HUES48 (cell line): Measurements from ENCODE around the gene MAP3K5.

Source experiments
- H3K27ac ChIP-seq: one replicate; pipeline ENCODE4 v1.7.0; 2013; ENCODE audit warnings: low read depth, low read length, inconsistent platforms
- H3K27me3 ChIP-seq: 2 replicates; pipeline ENCODE4 v1.6.1; 2013; ENCODE audit warnings: mild to moderate bottlenecking, low read length; ENCODE audit not compliant: control insufficient read depth, insufficient read depth
- H3K36me3 ChIP-seq: 2 replicates; pipeline ENCODE4 v1.6.1; 2013; ENCODE audit warnings: low read length; ENCODE audit not compliant: control insufficient read depth, insufficient read depth
- H3K4me1 ChIP-seq: 2 replicates; pipeline ENCODE4 v1.6.1; 2013; ENCODE audit warnings: mild to moderate bottlenecking, low read length; ENCODE audit not compliant: control insufficient read depth, insufficient read depth
- H3K4me3 ChIP-seq: 2 replicates; pipeline ENCODE4 v1.5.1; 2013; ENCODE audit warnings: mild to moderate bottlenecking, low read depth, low read length
- H3K9ac ChIP-seq: 2 replicates; pipeline ENCODE4 v1.6.1; 2013; ENCODE audit warnings: mild to moderate bottlenecking, low read depth, low read length, moderate library complexity
- H3K9me3 ChIP-seq: 2 replicates; pipeline ENCODE4 v1.6.1; 2013; ENCODE audit warnings: low read length; ENCODE audit not compliant: control insufficient read depth, insufficient read depth

Gene MAP3K5

GRCh38 chr6:136673571-136673970 lies 118.7 kb downstream of the MAP3K5 start:
- Histone ChIP-seq H3K36me3 (no peaks in the 10 kb centered on the region), H3K4me1 (no peaks in the 10 kb centered on the region), H3K4me3 (no peak overlapping the region), H3K27me3 (no peaks in the 10 kb centered on the region), H3K9ac (no peak overlapping the region), H3K9me3 (no peaks in the 10 kb centered on the region), H3K27ac (no peak overlapping the region)

GRCh38 chr6:136672144-136672543 lies 120.1 kb downstream of the MAP3K5 start:
- H3K36me3 ChIP-seq = no peaks in the 10 kb centered on the region

GRCh38 chr6:136669299-136669699 lies 123.0 kb downstream of the MAP3K5 start:
- no peak overlapping the region for H3K27ac ChIP-seq
- 0 out of 2 replicates have a peak, but pooled peaks cover 4% of the 10 kb centered on the region for H3K4me1 ChIP-seq
- no peak overlapping the region for H3K4me3 ChIP-seq
- no peaks in the 10 kb centered on the region for H3K27me3 ChIP-seq
- H3K9me3 ChIP-seq = no peaks in the 10 kb centered on the region
- no peak overlapping the region for H3K9ac ChIP-seq
- H3K36me3 ChIP-seq = no peaks in the 10 kb centered on the region

More at GRCh38 chr6:136672144-136672543, 120.1 kb downstream of the MAP3K5 start:
- H3K9ac ChIP-seq = no peak overlapping the region
- no peaks in the 10 kb centered on the region for H3K27me3 ChIP-seq
- H3K4me1 ChIP-seq = no peaks in the 10 kb centered on the region
- H3K27ac ChIP-seq = no peak overlapping the region
- H3K4me3 ChIP-seq = no peak overlapping the region
- no peaks in the 10 kb centered on the region for H3K9me3 ChIP-seq

GRCh38 chr6:136668571-136668970 lies 123.7 kb downstream of the MAP3K5 start:
- no peak overlapping the region for H3K4me3 ChIP-seq
- no peaks in the 10 kb centered on the region for H3K9me3 ChIP-seq
- no peaks in the 10 kb centered on the region for H3K36me3 ChIP-seq
- no peaks in the 10 kb centered on the region for H3K27me3 ChIP-seq
- no peak overlapping the region for H3K27ac ChIP-seq
- 0 out of 2 replicates have a peak, but pooled peaks cover 4% of the 10 kb centered on the region for H3K4me1 ChIP-seq
- no peak overlapping the region for H3K9ac ChIP-seq

- Histone ChIP-seq H3K4me1 (0 out of 2 replicates have a peak, but pooled peaks cover 4% of the 10 kb centered on the region), H3K9ac (no peak overlapping the region), H3K36me3 (no peaks in the 10 kb centered on the region), H3K9me3 (no peaks in the 10 kb centered on the region), H3K27ac (no peak overlapping the region), H3K4me3 (no peak overlapping the region), H3K27me3 (no peaks in the 10 kb centered on the region)
Observed at GRCh38 chr6:136666041-136666440, 126.2 kb downstream of the MAP3K5 start.

- Histone ChIP-seq H3K9me3 (no peaks in the 10 kb centered on the region), H3K27me3 (no peaks in the 10 kb centered on the region), H3K27ac (no peak overlapping the region), H3K4me1 (0 out of 2 replicates have a peak, but pooled peaks cover 4% of the 10 kb centered on the region), H3K4me3 (no peak overlapping the region), H3K36me3 (no peaks in the 10 kb centered on the region), H3K9ac (no peak overlapping the region)
Observed at GRCh38 chr6:136662347-136663237, 129.7 kb downstream of the MAP3K5 start.

GRCh38 chr6:136660727-136661126 lies 131.6 kb downstream of the MAP3K5 start:
- Histone ChIP-seq H3K36me3 (no peaks in the 10 kb centered on the region), H3K4me3 (no peak overlapping the region), H3K9ac (no peak overlapping the region), H3K27me3 (no peaks in the 10 kb centered on the region), H3K27ac (no peak overlapping the region), H3K4me1 (no peaks in the 10 kb centered on the region), H3K9me3 (no peaks in the 10 kb centered on the region)

GRCh38 chr6:136659991-136660499 lies 132.2 kb downstream of the MAP3K5 start:
- Histone ChIP-seq H3K9ac (no peak overlapping the region), H3K27ac (no peak overlapping the region), H3K4me3 (no peak overlapping the region), H3K4me1 (no peaks in the 10 kb centered on the region), H3K27me3 (no peaks in the 10 kb centered on the region), H3K36me3 (no peaks in the 10 kb centered on the region), H3K9me3 (no peaks in the 10 kb centered on the region)

GRCh38 chr6:136658711-136659110 lies 133.6 kb downstream of the MAP3K5 start:
- Histone ChIP-seq H3K9ac (no peak overlapping the region), H3K27me3 (no peaks in the 10 kb centered on the region), H3K4me1 (no peaks in the 10 kb centered on the region), H3K4me3 (no peak overlapping the region), H3K27ac (no peak overlapping the region), H3K9me3 (no peaks in the 10 kb centered on the region), H3K36me3 (no peaks in the 10 kb centered on the region)

GRCh38 chr6:136657666-136658065 lies 134.6 kb downstream of the MAP3K5 start:
- Histone ChIP-seq H3K36me3 (no peaks in the 10 kb centered on the region), H3K9me3 (no peaks in the 10 kb centered on the region), H3K27me3 (no peaks in the 10 kb centered on the region), H3K27ac (no peak overlapping the region), H3K9ac (no peak overlapping the region), H3K4me3 (no peak overlapping the region), H3K4me1 (no peaks in the 10 kb centered on the region)

- H3K27ac ChIP-seq = no peak overlapping the region
- H3K27me3 ChIP-seq = no peaks in the 10 kb centered on the region
- H3K4me3 ChIP-seq = no peak overlapping the region
- no peaks in the 10 kb centered on the region for H3K4me1 ChIP-seq
- H3K9ac ChIP-seq = no peak overlapping the region
- no peaks in the 10 kb centered on the region for H3K36me3 ChIP-seq
- H3K9me3 ChIP-seq = no peaks in the 10 kb centered on the region
Observed at GRCh38 chr6:136656121-136656520, 136.2 kb downstream of the MAP3K5 start.
